Mammary epithelial cell (primary cell): ENCODE measurements around the gene STPG3.

Source experiments
- CTCF ChIP-seq, 2 donors: IDR thresholded peaks in 1 of 2; conservative IDR thresholded peaks in 1 of 2; 2 replicates each; pipeline ENCODE4 v1.5.1; 2011 to 2012; ENCODE audit warnings: inconsistent platforms in 2 of 2, low read length in 2 of 2, mild to moderate bottlenecking in 2 of 2, control low read depth in 1 of 2, low read depth in 1 of 2; ENCODE audit not compliant: insufficient read depth in 1 of 2; ENCODE audit errors: extremely low read depth in 1 of 2
- EZH2 ChIP-seq: IDR thresholded peaks from 2 replicates; pipeline ENCODE4 v1.6.1; 2012; ENCODE audit warnings: low read length, inconsistent platforms, borderline replicate concordance

DNA sequence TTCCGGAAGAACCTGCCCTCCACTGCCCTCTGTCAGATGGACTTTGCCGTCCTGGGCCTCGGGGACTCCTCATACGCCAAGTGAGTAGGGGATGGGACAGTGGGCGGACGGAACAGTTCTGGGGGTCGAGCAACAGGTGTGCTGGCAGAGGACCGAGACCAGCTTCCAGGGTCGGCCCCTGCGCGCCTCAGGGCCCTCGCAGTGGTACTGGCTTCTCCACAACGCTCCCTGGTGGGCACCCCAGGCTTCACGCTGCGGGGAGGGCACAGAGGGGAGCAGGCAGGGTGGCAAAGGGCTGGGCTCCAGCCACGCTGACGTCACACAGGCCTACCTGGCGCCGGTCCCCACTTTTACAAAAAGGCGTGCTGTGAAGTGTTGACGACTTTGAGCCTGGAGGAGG, 38.6 kb upstream of the STPG3 start:
- TF ChIP-seq CTCF (conservative IDR thresholded peaks at IDR 0.05 in 1 of 2, IDR thresholded peaks at IDR 0.05 in 1 of 2; ENCODE audit: extremely low read depth in 1 of 2, insufficient read depth in 1 of 2, low read depth in 1 of 2, low read length in 2 of 2) = no peak
- no peak for TF ChIP-seq EZH2
